ENCODE data around the gene IQSEC1. TPM values are rescaled to one million over a fixed set of nuclear protein-coding genes. Genes with fewer than 3 reads are reported as not detected.

Gene IQSEC1
- total and polyA plus RNA-seq, 9 of the 15 experiments (the other 6 are each of a cell fraction or from before 2014, with no cell fraction given): 0.56 to 39.0 (median 6.8) TPM

GRCh38 chr3:13041113-13041776, 32.0 kb downstream of the IQSEC1 start (continued):
- TF ChIP-seq, protein P1, sequence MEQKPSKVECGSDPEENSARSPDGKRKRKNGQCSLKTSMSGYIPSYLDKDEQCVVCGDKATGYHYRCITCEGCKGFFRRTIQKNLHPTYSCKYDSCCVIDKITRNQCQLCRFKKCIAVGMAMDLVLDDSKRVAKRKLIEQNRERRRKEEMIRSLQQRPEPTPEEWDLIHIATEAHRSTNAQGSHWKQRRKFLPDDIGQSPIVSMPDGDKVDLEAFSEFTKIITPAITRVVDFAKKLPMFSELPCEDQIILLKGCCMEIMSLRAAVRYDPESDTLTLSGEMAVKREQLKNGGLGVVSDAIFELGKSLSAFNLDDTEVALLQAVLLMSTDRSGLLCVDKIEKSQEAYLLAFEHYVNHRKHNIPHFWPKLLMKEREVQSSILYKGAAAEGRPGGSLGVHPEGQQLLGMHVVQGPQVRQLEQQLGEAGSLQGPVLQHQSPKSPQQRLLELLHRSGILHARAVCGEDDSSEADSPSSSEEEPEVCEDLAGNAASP (IDR thresholded peaks at IDR 0.05): no peak
- TF ChIP-seq NEUROD1 (IDR thresholded peaks at IDR 0.05; ENCODE audit: borderline replicate concordance, low read depth, low read length, partially characterized antibody): no peak
- TF ChIP-seq CTCFL (IDR thresholded peaks at IDR 0.05; ENCODE audit: borderline replicate concordance, insufficient read depth, low read depth, low read length, poor library complexity, severe bottlenecking): peak; percentile 37
- TF ChIP-seq LEF1 (IDR thresholded peaks at IDR 0.05): 0 out of 2 replicates have a peak, but pooled peaks have one; percentile 24
- TF ChIP-seq RERE (CRISPR knock-in tag; IDR thresholded peaks at IDR 0.05; ENCODE audit: borderline replicate concordance): no peak
- TF ChIP-seq, protein P2, sequence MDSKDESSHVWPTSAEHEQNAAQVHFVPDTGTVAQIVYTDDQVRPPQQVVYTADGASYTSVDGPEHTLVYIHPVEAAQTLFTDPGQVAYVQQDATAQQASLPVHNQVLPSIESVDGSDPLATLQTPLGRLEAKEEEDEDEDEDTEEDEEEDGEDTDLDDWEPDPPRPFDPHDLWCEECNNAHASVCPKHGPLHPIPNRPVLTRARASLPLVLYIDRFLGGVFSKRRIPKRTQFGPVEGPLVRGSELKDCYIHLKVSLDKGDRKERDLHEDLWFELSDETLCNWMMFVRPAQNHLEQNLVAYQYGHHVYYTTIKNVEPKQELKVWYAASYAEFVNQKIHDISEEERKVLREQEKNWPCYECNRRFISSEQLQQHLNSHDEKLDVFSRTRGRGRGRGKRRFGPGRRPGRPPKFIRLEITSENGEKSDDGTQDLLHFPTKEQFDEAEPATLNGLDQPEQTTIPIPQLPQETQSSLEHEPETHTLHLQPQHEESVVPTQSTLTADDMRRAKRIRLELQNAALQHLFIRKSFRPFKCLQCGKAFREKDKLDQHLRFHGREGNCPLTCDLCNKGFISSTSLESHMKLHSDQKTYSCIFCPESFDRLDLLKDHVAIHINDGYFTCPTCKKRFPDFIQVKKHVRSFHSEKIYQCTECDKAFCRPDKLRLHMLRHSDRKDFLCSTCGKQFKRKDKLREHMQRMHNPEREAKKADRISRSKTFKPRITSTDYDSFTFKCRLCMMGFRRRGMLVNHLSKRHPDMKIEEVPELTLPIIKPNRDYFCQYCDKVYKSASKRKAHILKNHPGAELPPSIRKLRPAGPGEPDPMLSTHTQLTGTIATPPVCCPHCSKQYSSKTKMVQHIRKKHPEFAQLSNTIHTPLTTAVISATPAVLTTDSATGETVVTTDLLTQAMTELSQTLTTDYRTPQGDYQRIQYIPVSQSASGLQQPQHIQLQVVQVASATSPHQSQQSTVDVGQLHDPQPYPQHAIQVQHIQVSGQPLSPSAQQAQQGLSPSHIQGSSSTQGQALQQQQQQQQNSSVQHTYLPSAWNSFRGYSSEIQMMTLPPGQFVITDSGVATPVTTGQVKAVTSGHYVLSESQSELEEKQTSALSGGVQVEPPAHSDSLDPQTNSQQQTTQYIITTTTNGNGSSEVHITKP (IDR thresholded peaks at IDR 0.05; ENCODE audit: partially characterized antibody): peak; percentile 10
- TF ChIP-seq CBFA2T3 (IDR thresholded peaks at IDR 0.05): peak; percentile 54
- peak in 1 of 3 experiments; percentile 6 for TF ChIP-seq YY1 (IDR thresholded peaks at IDR 0.05; ENCODE audit: borderline replicate concordance in 1 of 3, control insufficient read depth in 1 of 3, extremely low read depth in 1 of 3, insufficient read depth in 3 of 3, insufficient read length in 1 of 3, insufficient replicate concordance in 2 of 3, low read depth in 1 of 3, low read length in 2 of 3)
- no peak for TF ChIP-seq ZNF644 (tag; IDR thresholded peaks at IDR 0.05; ENCODE audit: low read depth)
- TF ChIP-seq ZNF280B (CRISPR knock-in tag; IDR thresholded peaks at IDR 0.05): no peak
- no peak for TF ChIP-seq SETDB1 (IDR thresholded peaks at IDR 0.05; ENCODE audit: low read length)
